MM.1S (cell line): Measurements from ENCODE around the gene COL6A2.

ENCODE experiments used
- DNase-seq: peaks from one replicate; pipeline ENCODE4 v3.0.0-alpha.2; 2015
- H2AFZ ChIP-seq: fragments of 300-600 bp; sonication (generic); 2 replicates; pipeline ENCODE4 v1.6.0; 2016; ENCODE audit warnings: antibody characterized with exemption, low read length
- H3F3A ChIP-seq: fragments of 300-600 bp; sonication (generic); 2 replicates; pipeline ENCODE4 v1.6.1; 2016; ENCODE audit warnings: mild to moderate bottlenecking, antibody characterized with exemption, low read length, moderate library complexity, mixed read lengths; ENCODE audit not compliant: insufficient read depth
- H3K27ac ChIP-seq: fragments of 300-600 bp; sonication (generic); 2 replicates; pipeline ENCODE4 v1.5.1; 2016; ENCODE audit warnings: mild to moderate bottlenecking, low read length
- H3K27me3 ChIP-seq: fragments of 300-600 bp; sonication (generic); replicated peaks from 2 replicates; pipeline ENCODE4 v1.6.0; 2016; ENCODE audit warnings: low read length; ENCODE audit not compliant: insufficient read depth
- H3K36me3 ChIP-seq: fragments of 300-600 bp; sonication (generic); replicated peaks from 2 replicates; pipeline ENCODE4 v1.6.1; 2016; ENCODE audit warnings: mild to moderate bottlenecking, low read length, mixed read lengths; ENCODE audit not compliant: insufficient read depth
- H3K4me1 ChIP-seq: fragments of 300-600 bp; sonication (generic); 2 replicates; pipeline ENCODE4 v1.6.1; 2016; ENCODE audit warnings: low read length, mixed read lengths
- H3K4me2 ChIP-seq: fragments of 300-600 bp; sonication (generic); 2 replicates; pipeline ENCODE4 v1.6.0; 2016; ENCODE audit warnings: low read depth, low read length
- H3K4me3 ChIP-seq: fragments of 300-600 bp; sonication (generic); 2 replicates; pipeline ENCODE4 v1.5.1; 2016; ENCODE audit warnings: low read length, mixed read lengths
- H3K79me2 ChIP-seq: fragments of 300-600 bp; sonication (generic); 2 replicates; pipeline ENCODE4 v1.6.1; 2016; ENCODE audit warnings: mixed run types, low read length, mixed read lengths
- H3K9ac ChIP-seq: fragments of 300-600 bp; sonication (generic); 2 replicates; pipeline ENCODE4 v1.6.1; 2016; ENCODE audit warnings: low read length, mixed read lengths
- H3K9me2 ChIP-seq: fragments of 300-600 bp; sonication (generic); replicated peaks from 2 replicates; pipeline ENCODE4 v1.6.1; 2016; ENCODE audit warnings: mild to moderate bottlenecking, low read length, mixed read lengths; ENCODE audit not compliant: insufficient read depth
- H3K9me3 ChIP-seq: fragments of 300-600 bp; sonication (generic); replicated peaks from 2 replicates; pipeline ENCODE4 v1.6.1; 2016; ENCODE audit warnings: mild to moderate bottlenecking, low read length, mixed read lengths; ENCODE audit not compliant: insufficient read depth
- H4K20me1 ChIP-seq: fragments of 300-600 bp; sonication (generic); 2 replicates; pipeline ENCODE4 v1.6.1; 2016; ENCODE audit warnings: mild to moderate bottlenecking, low read length, moderate library complexity, mixed read lengths; ENCODE audit not compliant: insufficient read depth
- CTCF ChIP-seq: fragments of 300-600 bp; sonication (generic); IDR thresholded peaks from 2 replicates; pipeline ENCODE4 v1.5.1; 2016; ENCODE audit warnings: antibody characterized with exemption, low read length, mixed read lengths
- EZH2 ChIP-seq: fragments of 300-600 bp; sonication (generic); optimal IDR thresholded peaks from 2 replicates; pipeline ENCODE3; 2017; ENCODE audit warnings: low read depth, mild to moderate bottlenecking, antibody characterized with exemption, low read length, mixed read lengths
- EZH2phosphoT487 ChIP-seq: fragments of 300-600 bp; sonication (generic); IDR thresholded peaks from 2 replicates; pipeline ENCODE4 v1.6.1; 2018; ENCODE audit warnings: antibody characterized with exemption, low read length

COL6A2 gene

GRCh38 chr21:46050668-46051378 lies 47.1 kb upstream of the COL6A2 start:
- Histone ChIP-seq H3K27ac (no peak overlapping the region), H2AFZ (no peak overlapping the region), H3K36me3 (no peaks in the 10 kb centered on the region), H3F3A (no peaks in the 10 kb centered on the region), H3K9me2 (no peaks in the 10 kb centered on the region), H3K9me3 (no peaks in the 10 kb centered on the region), H3K4me1 (no peaks in the 10 kb centered on the region), H3K27me3 (peaks cover 92% of the 10 kb centered on the region), H3K4me3 (no peak overlapping the region), H4K20me1 (no peaks in the 10 kb centered on the region), H3K4me2 (no peak overlapping the region), H3K79me2 (no peaks in the 10 kb centered on the region), H3K9ac (no peak overlapping the region)
- no peak for TF ChIP-seq EZH2phosphoT487
- DNase-seq = no peak

- H3K79me2 ChIP-seq = no peaks in the 10 kb centered on the region
- H3K27me3 ChIP-seq = peaks cover 92% of the 10 kb centered on the region
- H3K9ac ChIP-seq = no peak overlapping the region
- H2AFZ ChIP-seq = no peak overlapping the region
- no peaks in the 10 kb centered on the region for H3K9me2 ChIP-seq
- no peaks in the 10 kb centered on the region for H3K36me3 ChIP-seq
- no peaks in the 10 kb centered on the region for H3K9me3 ChIP-seq
- no peak overlapping the region for H3K4me2 ChIP-seq
- TF ChIP-seq CTCF = no peak
- TF ChIP-seq EZH2 = no peak
- no peak; the same call in 1 of the 2 replicates for TF ChIP-seq EZH2phosphoT487
- H3K4me1 ChIP-seq = no peaks in the 10 kb centered on the region
- no peak overlapping the region for H3K4me3 ChIP-seq
- H4K20me1 ChIP-seq = no peaks in the 10 kb centered on the region
- DNase-seq = no peak
- H3K27ac ChIP-seq = no peak overlapping the region
- no peaks in the 10 kb centered on the region for H3F3A ChIP-seq
Observed at GRCh38 chr21:46051379-46051770, 46.5 kb upstream of the COL6A2 start.

GRCh38 chr21:46051821-46052675 lies 45.9 kb upstream of the COL6A2 start:
- Histone ChIP-seq H3K4me3 (no peak overlapping the region), H2AFZ (no peak overlapping the region), H3K4me2 (no peak overlapping the region), H3K9ac (no peak overlapping the region), H3K27me3 (peaks cover 92% of the 10 kb centered on the region), H3K79me2 (no peaks in the 10 kb centered on the region), H4K20me1 (no peaks in the 10 kb centered on the region), H3K4me1 (no peaks in the 10 kb centered on the region), H3K36me3 (no peaks in the 10 kb centered on the region), H3K9me3 (no peaks in the 10 kb centered on the region), H3K27ac (no peak overlapping the region), H3K9me2 (no peaks in the 10 kb centered on the region), H3F3A (no peaks in the 10 kb centered on the region)
- TF ChIP-seq EZH2 (no peak), EZH2phosphoT487 (no peak; the same call in 1 of the 2 replicates), CTCF (no peak)
- no peak for DNase-seq
